Occipital lobe (tissue), 2 donors: ENCODE data around the gene ARMC9. TPM values are rescaled to one million over a fixed set of nuclear protein-coding genes. Genes with fewer than 3 reads are reported as not detected.

ENCODE experiments used
- DNase-seq: peaks from one replicate; lab custom pipeline; 2025; lab: John Stamatoyannopoulos, UW
- total RNA-seq: library from RNA; depleted of rRNA; stranded (reverse); fragments of >200 nt; gene quantifications from one replicate; pipeline ENCODE4 v1.2.3, GENCODE V29; 2014

Gene ARMC9
- total RNA-seq, 1 donor from 2014 or later, result 16.1 TPM

- no peak for DNase-seq
These were observed 181.1 kb downstream of the ARMC9 start for GRCh38 chr2:231379266-231380215.

- no peak for DNase-seq
These were observed 181.9 kb downstream of the ARMC9 start for GRCh38 chr2:231380307-231380706.

GRCh38 chr2:231380991-231381847 lies 182.8 kb downstream of the ARMC9 start:
- no peak for DNase-seq

GRCh38 chr2:231382116-231382515 lies 183.7 kb downstream of the ARMC9 start:
- DNase-seq, result no peak

GRCh38 chr2:231383416-231384108 lies 185.1 kb downstream of the ARMC9 start:
- no peak for DNase-seq

GRCh38 chr2:231384109-231384435 lies 185.6 kb downstream of the ARMC9 start:
- DNase-seq, result no peak

GRCh38 chr2:231384970-231385369 lies 186.5 kb downstream of the ARMC9 start:
- DNase-seq, result no peak

GRCh38 chr2:231385429-231385828 lies 187.0 kb downstream of the ARMC9 start:
- no peak for DNase-seq

- no peak for DNase-seq
These were observed 188.0 kb downstream of the ARMC9 start for GRCh38 chr2:231386446-231386845.

- DNase-seq, result peak; percentile 94
These were observed 189.7 kb downstream of the ARMC9 start for GRCh38 chr2:231387904-231388724.

GRCh38 chr2:231388725-231389346 lies 190.4 kb downstream of the ARMC9 start:
- no peak for DNase-seq

GRCh38 chr2:231390667-231391066 lies 192.2 kb downstream of the ARMC9 start:
- DNase-seq, result no peak

- no peak for DNase-seq
These were observed 193.6 kb downstream of the ARMC9 start for GRCh38 chr2:231391981-231392380.

GRCh38 chr2:231392431-231393148 lies 194.2 kb downstream of the ARMC9 start:
- DNase-seq, result no peak

GRCh38 chr2:231393149-231394131 lies 195.0 kb downstream of the ARMC9 start:
- DNase-seq, result no peak

GRCh38 chr2:231394211-231395141 lies 196.0 kb downstream of the ARMC9 start:
- no peak for DNase-seq
